GM23338 (cell line): ENCODE data around the gene DIP2C. TPM values are rescaled to one million over a fixed set of nuclear protein-coding genes. Genes with fewer than 3 reads are reported as not detected.

Experiments
- ATAC-seq: fragments of 200-7000 bp; cut with Tn5 transposase; 3 replicates; pipeline ENCODE4 v1.9.1; 2020
- DNase-seq: peaks from one replicate; pipeline ENCODE4 v3.0.0-alpha.2; 2015; ENCODE audit warnings: low spot score
- H2AFZ ChIP-seq: fragments of 200-600 bp; sonication (generic); 2 replicates; pipeline ENCODE4 v1.8.0; 2016; ENCODE audit warnings: antibody characterized with exemption, mild to moderate bottlenecking, moderate library complexity
- H3F3A ChIP-seq: fragments of 200-600 bp; sonication (generic); replicated peaks from 2 replicates; pipeline ENCODE4 v1.8.0; 2017; ENCODE audit warnings: antibody characterized with exemption, mixed run types, low read depth
- H3K27ac ChIP-seq: fragments of 200-600 bp; sonication (generic); 2 replicates; pipeline ENCODE4 v1.6.1; 2016; ENCODE audit warnings: low read depth
- H3K27me3 ChIP-seq: fragments of 200-600 bp; sonication (generic); 2 replicates; pipeline ENCODE4 v1.8.0; 2016; ENCODE audit warnings: mild to moderate bottlenecking, mixed run types, moderate library complexity; ENCODE audit not compliant: insufficient read depth
- H3K36me3 ChIP-seq: fragments of 200-600 bp; sonication (generic); 2 replicates; pipeline ENCODE4 v1.8.0; 2016; ENCODE audit warnings: mild to moderate bottlenecking; ENCODE audit not compliant: insufficient read depth
- H3K4me1 ChIP-seq: fragments of 200-600 bp; sonication (generic); 2 replicates; pipeline ENCODE4 v1.8.0; 2016; ENCODE audit warnings: mild to moderate bottlenecking, moderate library complexity; ENCODE audit not compliant: insufficient read depth
- H3K4me2 ChIP-seq: fragments of 200-600 bp; sonication (generic); 2 replicates; pipeline ENCODE4 v1.7.1; 2017; ENCODE audit warnings: mixed run types
- H3K4me3 ChIP-seq: fragments of 200-600 bp; sonication (generic); 2 replicates; pipeline ENCODE4 v1.6.1; 2016; ENCODE audit warnings: mixed run types
- H3K79me2 ChIP-seq: fragments of 200-600 bp; sonication (generic); replicated peaks from 2 replicates; pipeline ENCODE4 v1.8.0; 2017; ENCODE audit warnings: mild to moderate bottlenecking; ENCODE audit not compliant: insufficient read depth
- H3K9me2 ChIP-seq: fragments of 200-600 bp; sonication (generic); 2 replicates; pipeline ENCODE4 v1.8.0; 2017; ENCODE audit not compliant: insufficient read depth
- H4K20me1 ChIP-seq: fragments of 200-600 bp; sonication (generic); replicated peaks from 2 replicates; pipeline ENCODE4 v1.8.0; 2017; ENCODE audit warnings: mild to moderate bottlenecking; ENCODE audit not compliant: insufficient read depth
- H3K27ac Mint-ChIP-seq: 2 replicates; pipeline ENCODE4 v1.8.0; 2020; ENCODE audit warnings: inconsistent platforms, mild to moderate bottlenecking, moderate library complexity, mixed read lengths
- H3K27me3 Mint-ChIP-seq: 3 replicates; pipeline ENCODE4 v1.8.0; 2022; ENCODE audit warnings: low read depth, mild to moderate bottlenecking, moderate library complexity, mixed read lengths, inconsistent platforms; ENCODE audit not compliant: insufficient read depth, poor library complexity
- H3K36me3 Mint-ChIP-seq: 3 replicates; pipeline ENCODE4 v1.8.0; 2021; ENCODE audit warnings: low read depth, mild to moderate bottlenecking, inconsistent platforms, moderate library complexity, mixed read lengths
- H3K4me1 Mint-ChIP-seq: 3 replicates; pipeline ENCODE4 v1.8.0; 2020; ENCODE audit warnings: mild to moderate bottlenecking, inconsistent platforms, mixed read lengths
- H3K4me3 Mint-ChIP-seq: 3 replicates; pipeline ENCODE4 v1.8.0; 2021; ENCODE audit warnings: moderate library complexity, mild to moderate bottlenecking, inconsistent platforms, mixed read lengths
- H3K9me3 Mint-ChIP-seq: 3 replicates; pipeline ENCODE4 v1.8.0; 2020; ENCODE audit warnings: moderate library complexity, mild to moderate bottlenecking, inconsistent platforms, mixed read lengths
- CREB1 ChIP-seq: fragments of 250-450 bp; sonication (Bioruptor Pico); IDR thresholded peaks from 2 replicates; pipeline ENCODE4 v1.5.0; 2020; ENCODE audit warnings: low read depth, mild to moderate bottlenecking, moderate library complexity
- CTCF ChIP-seq, 2 experiments: fragments of 200-600 bp in 1 of 2; sonication (generic) in 1 of 2; conservative IDR thresholded peaks; 2 replicates each; pipeline versions ENCODE4 v1.5.1 to v1.6.1; 2016 to 2017; ENCODE audit warnings: antibody characterized with exemption in 2 of 2, low read depth in 2 of 2, mild to moderate bottlenecking in 2 of 2, moderate library complexity in 1 of 2
- ETS1 ChIP-seq: IDR thresholded peaks from 2 replicates; pipeline ENCODE4 v1.6.1; 2016; ENCODE audit warnings: antibody characterized with exemption
- EZH2 ChIP-seq: fragments of 200-600 bp; sonication (generic); IDR thresholded peaks from one replicate; pipeline ENCODE4 v1.8.0; 2017; ENCODE audit warnings: antibody characterized with exemption, mild to moderate bottlenecking, low read depth; ENCODE audit not compliant: unreplicated experiment
- EZH2phosphoT487 ChIP-seq: fragments of 200-600 bp; sonication (generic); IDR thresholded peaks from one replicate; pipeline ENCODE4 v1.8.1; 2018; ENCODE audit warnings: antibody characterized with exemption; ENCODE audit not compliant: unreplicated experiment
- JUNB ChIP-seq: IDR thresholded peaks from one replicate; pipeline ENCODE4 v1.6.1; 2016; ENCODE audit warnings: antibody characterized with exemption; ENCODE audit not compliant: unreplicated experiment
- POLR2AphosphoS5 ChIP-seq: IDR thresholded peaks from 2 replicates; pipeline ENCODE4 v1.6.1; 2016; ENCODE audit warnings: antibody characterized with exemption, low read depth
- ZNF114 ChIP-seq: fragments of 250-450 bp; sonication (Bioruptor Pico); IDR thresholded peaks from 2 replicates; pipeline ENCODE4 v1.5.0; 2020; ENCODE audit warnings: mild to moderate bottlenecking, moderate library complexity
- ZNF331 ChIP-seq: fragments of 250-450 bp; sonication (Bioruptor Pico); IDR thresholded peaks from 2 replicates; pipeline ENCODE4 v1.5.0; 2020; ENCODE audit warnings: low read depth, mild to moderate bottlenecking, moderate library complexity
- ZNF462 ChIP-seq: fragments of 250-450 bp; sonication (Bioruptor Pico); IDR thresholded peaks from 2 replicates; pipeline ENCODE4 v1.5.0; 2020; ENCODE audit warnings: mild to moderate bottlenecking, moderate library complexity
- polyA plus RNA-seq: library from polyadenylated mRNA; unstranded; fragments of >200 nt; fragmentation: Nextera tagmentation; extraction: Ambion mirVana; gene quantifications from 2 replicates; pipeline ENCODE4 v1.2.1, GENCODE V29; 2016
- total RNA-seq: library from RNA; depleted of rRNA; stranded (reverse); fragments of >200 nt; shearing (Covaris generic); gene quantifications from 2 replicates; pipeline ENCODE4 v1.2.3, GENCODE V29; 2014
- TF ChIP-seq, protein P1 (sequence below): IDR thresholded peaks from one replicate; pipeline ENCODE4 v1.6.1; 2018; ENCODE audit warnings: antibody characterized with exemption; ENCODE audit not compliant: unreplicated experiment

The DIP2C gene
- total and polyA plus RNA-seq, 2 experiments from 2014 or later: 5.1 to 7.7 TPM

DNA sequence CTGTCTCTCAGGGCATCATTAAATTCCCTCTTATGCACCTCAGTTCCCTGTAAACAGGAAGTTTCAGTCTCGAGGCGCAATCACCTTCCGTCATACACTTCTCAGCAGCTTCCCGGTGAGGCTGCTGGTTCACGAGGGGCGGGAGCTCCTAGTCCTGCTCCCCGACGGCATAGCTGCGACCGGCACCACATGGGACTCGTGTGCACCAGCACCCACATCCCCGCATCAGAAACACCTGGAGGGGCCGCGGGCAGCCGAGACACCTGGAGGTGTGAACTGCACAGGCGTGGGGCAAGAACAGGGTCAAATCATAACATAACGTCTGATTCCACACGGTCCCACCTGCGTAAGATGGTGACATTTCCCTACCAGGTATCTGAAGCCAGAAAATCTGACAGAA, 52.7 kb downstream of the DIP2C start (continued):
- TF ChIP-seq ETS1: no peak
- no peak for TF ChIP-seq POLR2AphosphoS5
- no peak for TF ChIP-seq CREB1 (CRISPR knock-in tag)

DNA sequence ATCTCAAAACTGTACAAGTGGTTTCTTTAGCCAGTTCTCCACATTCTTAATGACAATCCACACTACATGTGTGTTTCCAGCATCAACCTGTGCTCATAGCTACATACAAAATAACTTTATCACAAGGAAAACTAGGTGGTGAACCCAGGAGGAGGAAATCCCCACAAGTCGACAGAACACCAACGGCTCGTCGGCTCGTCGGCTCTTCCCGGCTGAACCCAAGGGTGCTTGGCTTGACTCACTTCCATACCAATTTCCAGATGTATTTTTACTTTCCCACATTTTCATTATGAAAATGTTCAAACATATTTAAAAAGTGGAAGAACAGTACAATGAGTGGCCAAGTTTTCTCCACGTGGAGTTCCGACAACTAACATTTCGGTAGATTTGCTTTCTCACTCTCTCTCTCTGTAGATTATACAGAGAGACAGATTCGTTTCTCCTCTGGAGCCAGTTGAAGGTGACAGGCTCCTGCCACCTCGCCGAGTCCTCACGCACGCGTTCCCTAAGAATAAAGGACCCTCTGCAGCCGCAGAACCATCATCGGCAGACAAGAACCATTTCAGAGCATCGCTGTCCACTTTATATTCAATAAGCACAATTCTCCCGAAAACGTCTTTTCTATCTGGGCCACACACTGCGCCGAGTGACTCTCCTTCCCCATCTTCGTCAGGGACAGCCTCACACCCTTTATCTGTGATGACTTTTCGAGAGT, 53.3 kb downstream of the DIP2C start:
- Mint-ChIP-seq H3K27me3 (peaks cover 5% of the 10 kb centered on the region), H3K4me3 (no peak overlapping the region), H3K36me3 (no peaks in the 10 kb centered on the region; the same call in 2 of the 3 replicates), H3K27ac (no peak overlapping the region), H3K4me1 (peaks cover 22% of the 10 kb centered on the region), H3K9me3 (no peaks in the 10 kb centered on the region)
- peaks cover 30% of the 10 kb centered on the region for H3K79me2 ChIP-seq
- peaks cover 12% of the 10 kb centered on the region; the same call in 1 of the 2 replicates for H3K4me1 ChIP-seq
- ATAC-seq: no peak
- H3K4me3 ChIP-seq: no peak overlapping the region
- no peak overlapping the region for H3K27ac ChIP-seq
- H2AFZ ChIP-seq: no peak overlapping the region
- no peak for DNase-seq
- no peaks in the 10 kb centered on the region for H3F3A ChIP-seq
- peaks cover 26% of the 10 kb centered on the region for H4K20me1 ChIP-seq
- no peak overlapping the region for H3K4me2 ChIP-seq
- no peaks in the 10 kb centered on the region for H3K36me3 ChIP-seq
- H3K9me2 ChIP-seq: no peaks in the 10 kb centered on the region
- no peaks in the 10 kb centered on the region for H3K27me3 ChIP-seq
- no peak for TF ChIP-seq ZNF114 (CRISPR knock-in tag)
- TF ChIP-seq ZNF462 (CRISPR knock-in tag): no peak
- no peak for TF ChIP-seq CREB1 (CRISPR knock-in tag)
- no peak for TF ChIP-seq CTCF (conservative IDR thresholded peaks at IDR 0.05; ENCODE audit: low read depth in 2 of 2)
- TF ChIP-seq ZNF331 (CRISPR knock-in tag): no peak
- TF ChIP-seq JUNB: no peak
- no peak for TF ChIP-seq EZH2
- TF ChIP-seq POLR2AphosphoS5: no peak
- no peak for TF ChIP-seq EZH2phosphoT487
- TF ChIP-seq, protein P1, sequence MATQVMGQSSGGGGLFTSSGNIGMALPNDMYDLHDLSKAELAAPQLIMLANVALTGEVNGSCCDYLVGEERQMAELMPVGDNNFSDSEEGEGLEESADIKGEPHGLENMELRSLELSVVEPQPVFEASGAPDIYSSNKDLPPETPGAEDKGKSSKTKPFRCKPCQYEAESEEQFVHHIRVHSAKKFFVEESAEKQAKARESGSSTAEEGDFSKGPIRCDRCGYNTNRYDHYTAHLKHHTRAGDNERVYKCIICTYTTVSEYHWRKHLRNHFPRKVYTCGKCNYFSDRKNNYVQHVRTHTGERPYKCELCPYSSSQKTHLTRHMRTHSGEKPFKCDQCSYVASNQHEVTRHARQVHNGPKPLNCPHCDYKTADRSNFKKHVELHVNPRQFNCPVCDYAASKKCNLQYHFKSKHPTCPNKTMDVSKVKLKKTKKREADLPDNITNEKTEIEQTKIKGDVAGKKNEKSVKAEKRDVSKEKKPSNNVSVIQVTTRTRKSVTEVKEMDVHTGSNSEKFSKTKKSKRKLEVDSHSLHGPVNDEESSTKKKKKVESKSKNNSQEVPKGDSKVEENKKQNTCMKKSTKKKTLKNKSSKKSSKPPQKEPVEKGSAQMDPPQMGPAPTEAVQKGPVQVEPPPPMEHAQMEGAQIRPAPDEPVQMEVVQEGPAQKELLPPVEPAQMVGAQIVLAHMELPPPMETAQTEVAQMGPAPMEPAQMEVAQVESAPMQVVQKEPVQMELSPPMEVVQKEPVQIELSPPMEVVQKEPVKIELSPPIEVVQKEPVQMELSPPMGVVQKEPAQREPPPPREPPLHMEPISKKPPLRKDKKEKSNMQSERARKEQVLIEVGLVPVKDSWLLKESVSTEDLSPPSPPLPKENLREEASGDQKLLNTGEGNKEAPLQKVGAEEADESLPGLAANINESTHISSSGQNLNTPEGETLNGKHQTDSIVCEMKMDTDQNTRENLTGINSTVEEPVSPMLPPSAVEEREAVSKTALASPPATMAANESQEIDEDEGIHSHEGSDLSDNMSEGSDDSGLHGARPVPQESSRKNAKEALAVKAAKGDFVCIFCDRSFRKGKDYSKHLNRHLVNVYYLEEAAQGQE: no peak
